Mesendoderm (in vitro differentiated cells): ENCODE data around the gene CROCC2.

Source experiments
- DNase-seq: peaks from one replicate; pipeline ENCODE4 v3.0.0; 2013
- H2AK5ac ChIP-seq: 2 replicates; pipeline ENCODE4 v1.6.1; 2013; ENCODE audit warnings: low read length, inconsistent platforms
- H2BK120ac ChIP-seq: 2 replicates; pipeline ENCODE4 v1.6.1; 2013; ENCODE audit warnings: low read depth, mild to moderate bottlenecking, low read length, moderate library complexity, mixed read lengths
- H2BK15ac ChIP-seq: replicated peaks from 2 replicates; pipeline ENCODE4 v1.6.1; 2013; ENCODE audit warnings: low read depth, mild to moderate bottlenecking, moderate library complexity
- H2BK5ac ChIP-seq: 2 replicates; pipeline ENCODE4 v1.6.1; 2013; ENCODE audit warnings: low read length, inconsistent platforms
- H3K18ac ChIP-seq: 2 replicates; pipeline ENCODE4 v1.6.1; 2013; ENCODE audit warnings: mild to moderate bottlenecking, low read length, mixed read lengths
- H3K23ac ChIP-seq: one replicate; pipeline ENCODE4 v1.6.1; 2013; ENCODE audit warnings: low read length
- H3K27ac ChIP-seq: 2 replicates; pipeline ENCODE4 v1.5.1; 2013; ENCODE audit warnings: low read depth, mild to moderate bottlenecking, inconsistent platforms, low read length, moderate library complexity
- H3K27me3 ChIP-seq: 2 replicates; pipeline ENCODE4 v1.6.1; 2013; ENCODE audit warnings: low read length, control low read depth, mild to moderate bottlenecking, inconsistent platforms; ENCODE audit not compliant: insufficient read depth, poor library complexity
- H3K36me3 ChIP-seq: 2 replicates; pipeline ENCODE4 v1.6.1; 2013; ENCODE audit warnings: low read length, inconsistent platforms; ENCODE audit not compliant: control insufficient read depth, insufficient read depth
- H3K4ac ChIP-seq: one replicate; pipeline ENCODE4 v1.6.1; 2013; ENCODE audit warnings: low read depth, mild to moderate bottlenecking, low read length, moderate library complexity
- H3K4me1 ChIP-seq: 2 replicates; pipeline ENCODE4 v1.6.1; 2013; ENCODE audit warnings: low read depth, low read length, inconsistent platforms; ENCODE audit not compliant: control insufficient read depth
- H3K4me2 ChIP-seq: 2 replicates; pipeline ENCODE4 v1.6.1; 2013; ENCODE audit warnings: low read length
- H3K4me3 ChIP-seq: 2 replicates; pipeline ENCODE4 v1.5.1; 2013; ENCODE audit warnings: mild to moderate bottlenecking, low read length
- H3K56ac ChIP-seq: one replicate; pipeline ENCODE4 v1.6.1; 2013; ENCODE audit warnings: low read length
- H3K79me1 ChIP-seq: 2 replicates; pipeline ENCODE4 v1.6.1; 2013; ENCODE audit warnings: low read length, inconsistent platforms
- H3K79me2 ChIP-seq: 2 replicates; pipeline ENCODE4 v1.6.1; 2013; ENCODE audit warnings: mild to moderate bottlenecking, low read length; ENCODE audit not compliant: control insufficient read depth, insufficient read depth
- H3K9ac ChIP-seq: 2 replicates; pipeline ENCODE4 v1.6.1; 2013; ENCODE audit warnings: low read length, inconsistent platforms
- H4K5ac ChIP-seq: one replicate; pipeline ENCODE4 v1.6.1; 2013; ENCODE audit warnings: low read length
- H4K8ac ChIP-seq: one replicate; pipeline ENCODE4 v1.6.1; 2013; ENCODE audit warnings: low read depth, mild to moderate bottlenecking, control low read depth, low read length, moderate library complexity
- WGBS: extraction: QIAGEN DNeasy Blood & Tissue Kit; methylation state at CpG from one replicate; pipeline ENCODE4 v1.1.7; 2013; ENCODE audit warnings: low lambda C conversion rate, missing lambda C conversion rate; ENCODE audit not compliant: insufficient coverage; ENCODE audit errors: extremely low coverage; 5-methylcytosine and 5-hydroxymethylcytosine counted together

The CROCC2 gene

GRCh38 chr2:240864475-240864874 is 41.7 kb upstream of the CROCC2 start:
- no peak overlapping the region for H3K4ac ChIP-seq
- H3K27ac ChIP-seq, result no peak overlapping the region
- H3K9ac ChIP-seq, result no peak overlapping the region
- H2BK5ac ChIP-seq, result no peak overlapping the region
- H3K79me2 ChIP-seq, result no peaks in the 10 kb centered on the region
- no peak overlapping the region for H4K8ac ChIP-seq
- DNase-seq, result no peak
- no peak overlapping the region for H2BK15ac ChIP-seq
- no peak overlapping the region for H3K56ac ChIP-seq
- no peaks in the 10 kb centered on the region for H3K27me3 ChIP-seq
- no CpG with 5 or more reads among the region's 3 CpGs for WGBS
- H4K5ac ChIP-seq, result no peak overlapping the region
- H3K79me1 ChIP-seq, result no peaks in the 10 kb centered on the region
- H2BK120ac ChIP-seq, result no peak overlapping the region
- no peak overlapping the region for H2AK5ac ChIP-seq
- no peak overlapping the region for H3K18ac ChIP-seq
- no peaks in the 10 kb centered on the region for H3K4me1 ChIP-seq
- H3K23ac ChIP-seq, result no peak overlapping the region
- H3K4me3 ChIP-seq, result no peak overlapping the region
- no peak overlapping the region for H3K4me2 ChIP-seq
- no peaks in the 10 kb centered on the region for H3K36me3 ChIP-seq

GRCh38 chr2:240865391-240865790 is 40.7 kb upstream of the CROCC2 start:
- H3K27me3 ChIP-seq, result no peaks in the 10 kb centered on the region
- no peaks in the 10 kb centered on the region for H3K79me1 ChIP-seq
- H3K27ac ChIP-seq, result no peak overlapping the region
- H3K79me2 ChIP-seq, result no peaks in the 10 kb centered on the region
- no peak overlapping the region for H2BK5ac ChIP-seq
- no peaks in the 10 kb centered on the region for H3K4me1 ChIP-seq
- H2BK15ac ChIP-seq, result no peak overlapping the region
- no peak overlapping the region for H3K56ac ChIP-seq
- H3K9ac ChIP-seq, result no peak overlapping the region
- H3K4me2 ChIP-seq, result no peak overlapping the region
- no peak overlapping the region for H4K8ac ChIP-seq
- H3K4ac ChIP-seq, result no peak overlapping the region
- no peak overlapping the region for H3K18ac ChIP-seq
- no peak for DNase-seq
- no peak overlapping the region for H2AK5ac ChIP-seq
- H3K23ac ChIP-seq, result no peak overlapping the region
- no peak overlapping the region for H2BK120ac ChIP-seq
- no peaks in the 10 kb centered on the region for H3K36me3 ChIP-seq
- no peak overlapping the region for H3K4me3 ChIP-seq
- no CpG with 5 or more reads among the region's 5 CpGs for WGBS
- H4K5ac ChIP-seq, result no peak overlapping the region

GRCh38 chr2:240868286-240869108 is 37.6 kb upstream of the CROCC2 start, which contains the start of gene AGXT:
Gene AGXT (plus strand): TSS chr2:240868824. CDS start chr2:240868866, 42 bp downstream.
- Histone ChIP-seq H3K79me1 (no peaks in the 10 kb centered on the region), H3K56ac (no peak within 1 kb of the TSS), H2BK5ac (no peak within 1 kb of the TSS), H3K4me1 (no peaks in the 10 kb centered on the region), H2BK120ac (no peak within 1 kb of the TSS), H4K5ac (no peak within 1 kb of the TSS), H3K79me2 (no peaks in the 10 kb centered on the region), H3K4me2 (no peak within 1 kb of the TSS), H2BK15ac (no peak within 1 kb of the TSS), H3K4ac (no peak within 1 kb of the TSS), H3K18ac (no peak within 1 kb of the TSS), H3K36me3 (no peaks in the 10 kb centered on the region), H3K9ac (no peak within 1 kb of the TSS), H3K27ac (no peak within 1 kb of the TSS), H3K23ac (no peak within 1 kb of the TSS), H3K4me3 (no peak within 1 kb of the TSS), H3K27me3 (no peaks in the 10 kb centered on the region), H2AK5ac (no peak within 1 kb of the TSS), H4K8ac (no peak within 1 kb of the TSS)
- WGBS, result no CpG with 5 or more reads among the region's 21 CpGs
- no peak for DNase-seq

- no peak overlapping the region for H4K8ac ChIP-seq
- no peak overlapping the region for H3K23ac ChIP-seq
- H3K4me3 ChIP-seq, result no peak overlapping the region
- no peak overlapping the region for H3K4ac ChIP-seq
- DNase-seq, result no peak
- no peak overlapping the region for H2AK5ac ChIP-seq
- H3K36me3 ChIP-seq, result no peaks in the 10 kb centered on the region
- no peak overlapping the region for H2BK120ac ChIP-seq
- H3K9ac ChIP-seq, result no peak overlapping the region
- H2BK5ac ChIP-seq, result no peak overlapping the region
- H2BK15ac ChIP-seq, result no peak overlapping the region
- no peak overlapping the region for H3K18ac ChIP-seq
- no peaks in the 10 kb centered on the region for H3K79me2 ChIP-seq
- H4K5ac ChIP-seq, result no peak overlapping the region
- H3K4me1 ChIP-seq, result no peaks in the 10 kb centered on the region
- no CpG with 5 or more reads among the region's 25 CpGs for WGBS
- no peak overlapping the region for H3K56ac ChIP-seq
- H3K4me2 ChIP-seq, result no peak overlapping the region
- no peaks in the 10 kb centered on the region for H3K27me3 ChIP-seq
- H3K27ac ChIP-seq, result no peak overlapping the region
- H3K79me1 ChIP-seq, result no peaks in the 10 kb centered on the region
Observed at GRCh38 chr2:240869109-240869955, 36.8 kb upstream of the CROCC2 start.

GRCh38 chr2:240869956-240870875 is 35.9 kb upstream of the CROCC2 start:
- H3K4me3 ChIP-seq, result no peak overlapping the region

More at GRCh38 chr2:240869956-240870875, 35.9 kb upstream of the CROCC2 start:
- Histone ChIP-seq H4K8ac (no peak overlapping the region), H2BK15ac (no peak overlapping the region), H3K27ac (no peak overlapping the region), H3K79me1 (no peaks in the 10 kb centered on the region), H3K79me2 (no peaks in the 10 kb centered on the region), H3K18ac (no peak overlapping the region), H3K4ac (no peak overlapping the region), H3K9ac (no peak overlapping the region), H2BK120ac (no peak overlapping the region), H3K27me3 (no peaks in the 10 kb centered on the region), H3K36me3 (no peaks in the 10 kb centered on the region), H3K23ac (no peak overlapping the region), H3K56ac (no peak overlapping the region), H2BK5ac (no peak overlapping the region), H3K4me2 (no peak overlapping the region), H3K4me1 (no peaks in the 10 kb centered on the region), H2AK5ac (no peak overlapping the region), H4K5ac (no peak overlapping the region)
- no CpG with 5 or more reads among the region's 15 CpGs for WGBS
- no peak for DNase-seq
